PFSK-1 (cell line): ENCODE results near the gene ARFGAP3.

ENCODE experiments used
- POLR2AphosphoS5 ChIP-seq: IDR thresholded peaks from 2 replicates; pipeline ENCODE4 v1.6.1; 2012; ENCODE audit warnings: low read depth, mild to moderate bottlenecking, control low read depth, low read length, moderate library complexity
- REST ChIP-seq, 2 experiments: IDR thresholded peaks; 2 replicates each; pipeline versions ENCODE4 v1.6.1 to v1.8.0; 2011 to 2012; ENCODE audit warnings: low read depth in 2 of 2, low read length in 2 of 2, control low read depth in 1 of 2, inconsistent platforms in 1 of 2, mild to moderate bottlenecking in 1 of 2, moderate library complexity in 1 of 2; ENCODE audit not compliant: insufficient read depth in 1 of 2
- SIN3A ChIP-seq: IDR thresholded peaks from 2 replicates; pipeline ENCODE4 v1.6.1; 2012; ENCODE audit warnings: mild to moderate bottlenecking, low read length, moderate library complexity, borderline replicate concordance; ENCODE audit not compliant: insufficient read depth
- TAF1 ChIP-seq: IDR thresholded peaks from 2 replicates; pipeline ENCODE4 v1.6.1; 2012; ENCODE audit warnings: low read length, control low read depth, borderline replicate concordance; ENCODE audit not compliant: insufficient read depth

- TF ChIP-seq SIN3A (no peak), REST (IDR thresholded peaks at IDR 0.05; ENCODE audit: insufficient read depth in 1 of 2, low read depth in 2 of 2, low read length in 2 of 2) (no peak), TAF1 (no peak), POLR2AphosphoS5 (no peak)
Measured at GRCh38 chr22:42821386-42821785, 35.7 kb downstream of the ARFGAP3 start.
